GM23338 (cell line): ENCODE results near the gene XRRA1.

Experiments used
- CREB1 ChIP-seq: fragments of 250-450 bp; sonication (Bioruptor Pico); IDR thresholded peaks from 2 replicates; pipeline ENCODE4 v1.5.0; 2020; ENCODE audit warnings: low read depth, mild to moderate bottlenecking, moderate library complexity
- EZH2 ChIP-seq: fragments of 200-600 bp; sonication (generic); IDR thresholded peaks from one replicate; pipeline ENCODE4 v1.8.0; 2017; ENCODE audit warnings: antibody characterized with exemption, mild to moderate bottlenecking, low read depth; ENCODE audit not compliant: unreplicated experiment
- EZH2phosphoT487 ChIP-seq: fragments of 200-600 bp; sonication (generic); IDR thresholded peaks from one replicate; pipeline ENCODE4 v1.8.1; 2018; ENCODE audit warnings: antibody characterized with exemption; ENCODE audit not compliant: unreplicated experiment
- JUNB ChIP-seq: IDR thresholded peaks from one replicate; pipeline ENCODE4 v1.6.1; 2016; ENCODE audit warnings: antibody characterized with exemption; ENCODE audit not compliant: unreplicated experiment
- NANOG ChIP-seq: IDR thresholded peaks from 2 replicates; pipeline ENCODE4 v1.6.1; 2016; ENCODE audit warnings: antibody characterized with exemption, borderline replicate concordance
- POLR2AphosphoS5 ChIP-seq: IDR thresholded peaks from 2 replicates; pipeline ENCODE4 v1.6.1; 2016; ENCODE audit warnings: antibody characterized with exemption, low read depth
- STAT1 ChIP-seq: IDR thresholded peaks from one replicate; pipeline ENCODE4 v1.6.1; 2016; ENCODE audit warnings: antibody characterized with exemption; ENCODE audit not compliant: unreplicated experiment
- ZNF114 ChIP-seq: fragments of 250-450 bp; sonication (Bioruptor Pico); IDR thresholded peaks from 2 replicates; pipeline ENCODE4 v1.5.0; 2020; ENCODE audit warnings: mild to moderate bottlenecking, moderate library complexity
- ZNF331 ChIP-seq: fragments of 250-450 bp; sonication (Bioruptor Pico); IDR thresholded peaks from 2 replicates; pipeline ENCODE4 v1.5.0; 2020; ENCODE audit warnings: low read depth, mild to moderate bottlenecking, moderate library complexity
- TF ChIP-seq, protein P1 (sequence below), 2 experiments: fragments of 200-600 bp in 1 of 2; sonication (generic) in 1 of 2; conservative IDR thresholded peaks; 2 replicates each; pipeline versions ENCODE4 v1.5.1 to v1.6.1; 2016 to 2017; ENCODE audit warnings: antibody characterized with exemption in 2 of 2, low read depth in 2 of 2, mild to moderate bottlenecking in 2 of 2, moderate library complexity in 1 of 2
- TF ChIP-seq, protein P2 (sequence below): IDR thresholded peaks from one replicate; pipeline ENCODE4 v1.6.1; 2018; ENCODE audit warnings: antibody characterized with exemption; ENCODE audit not compliant: unreplicated experiment
- TF ChIP-seq, protein P3 (sequence below): IDR thresholded peaks from 2 replicates; pipeline ENCODE4 v1.6.1; 2016; ENCODE audit warnings: antibody characterized with exemption

DNA sequence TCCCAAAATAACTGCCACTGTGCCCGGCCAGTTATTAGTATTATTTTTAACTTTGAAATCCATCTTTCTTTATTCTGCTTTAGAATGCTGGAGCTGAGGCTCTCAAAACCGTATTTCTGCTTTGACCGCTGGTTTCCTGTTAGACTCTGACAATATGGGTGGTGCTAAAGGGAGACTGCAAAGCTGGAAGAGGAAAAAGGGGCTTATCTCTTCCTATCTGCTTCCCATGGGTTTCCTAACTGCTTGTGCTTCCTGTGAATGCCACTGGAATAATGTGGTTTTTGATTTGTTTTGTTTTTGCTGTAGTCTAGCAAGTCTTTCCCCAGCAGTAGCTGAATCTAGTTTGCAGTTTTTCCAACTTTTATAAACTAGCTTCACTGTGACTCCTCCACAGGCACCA, 43.6 kb downstream of the XRRA1 start:
- TF ChIP-seq, protein P1, sequence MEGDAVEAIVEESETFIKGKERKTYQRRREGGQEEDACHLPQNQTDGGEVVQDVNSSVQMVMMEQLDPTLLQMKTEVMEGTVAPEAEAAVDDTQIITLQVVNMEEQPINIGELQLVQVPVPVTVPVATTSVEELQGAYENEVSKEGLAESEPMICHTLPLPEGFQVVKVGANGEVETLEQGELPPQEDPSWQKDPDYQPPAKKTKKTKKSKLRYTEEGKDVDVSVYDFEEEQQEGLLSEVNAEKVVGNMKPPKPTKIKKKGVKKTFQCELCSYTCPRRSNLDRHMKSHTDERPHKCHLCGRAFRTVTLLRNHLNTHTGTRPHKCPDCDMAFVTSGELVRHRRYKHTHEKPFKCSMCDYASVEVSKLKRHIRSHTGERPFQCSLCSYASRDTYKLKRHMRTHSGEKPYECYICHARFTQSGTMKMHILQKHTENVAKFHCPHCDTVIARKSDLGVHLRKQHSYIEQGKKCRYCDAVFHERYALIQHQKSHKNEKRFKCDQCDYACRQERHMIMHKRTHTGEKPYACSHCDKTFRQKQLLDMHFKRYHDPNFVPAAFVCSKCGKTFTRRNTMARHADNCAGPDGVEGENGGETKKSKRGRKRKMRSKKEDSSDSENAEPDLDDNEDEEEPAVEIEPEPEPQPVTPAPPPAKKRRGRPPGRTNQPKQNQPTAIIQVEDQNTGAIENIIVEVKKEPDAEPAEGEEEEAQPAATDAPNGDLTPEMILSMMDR (conservative IDR thresholded peaks at IDR 0.05; ENCODE audit: low read depth in 2 of 2), result no peak
- TF ChIP-seq EZH2, result no peak
- TF ChIP-seq, protein P2, sequence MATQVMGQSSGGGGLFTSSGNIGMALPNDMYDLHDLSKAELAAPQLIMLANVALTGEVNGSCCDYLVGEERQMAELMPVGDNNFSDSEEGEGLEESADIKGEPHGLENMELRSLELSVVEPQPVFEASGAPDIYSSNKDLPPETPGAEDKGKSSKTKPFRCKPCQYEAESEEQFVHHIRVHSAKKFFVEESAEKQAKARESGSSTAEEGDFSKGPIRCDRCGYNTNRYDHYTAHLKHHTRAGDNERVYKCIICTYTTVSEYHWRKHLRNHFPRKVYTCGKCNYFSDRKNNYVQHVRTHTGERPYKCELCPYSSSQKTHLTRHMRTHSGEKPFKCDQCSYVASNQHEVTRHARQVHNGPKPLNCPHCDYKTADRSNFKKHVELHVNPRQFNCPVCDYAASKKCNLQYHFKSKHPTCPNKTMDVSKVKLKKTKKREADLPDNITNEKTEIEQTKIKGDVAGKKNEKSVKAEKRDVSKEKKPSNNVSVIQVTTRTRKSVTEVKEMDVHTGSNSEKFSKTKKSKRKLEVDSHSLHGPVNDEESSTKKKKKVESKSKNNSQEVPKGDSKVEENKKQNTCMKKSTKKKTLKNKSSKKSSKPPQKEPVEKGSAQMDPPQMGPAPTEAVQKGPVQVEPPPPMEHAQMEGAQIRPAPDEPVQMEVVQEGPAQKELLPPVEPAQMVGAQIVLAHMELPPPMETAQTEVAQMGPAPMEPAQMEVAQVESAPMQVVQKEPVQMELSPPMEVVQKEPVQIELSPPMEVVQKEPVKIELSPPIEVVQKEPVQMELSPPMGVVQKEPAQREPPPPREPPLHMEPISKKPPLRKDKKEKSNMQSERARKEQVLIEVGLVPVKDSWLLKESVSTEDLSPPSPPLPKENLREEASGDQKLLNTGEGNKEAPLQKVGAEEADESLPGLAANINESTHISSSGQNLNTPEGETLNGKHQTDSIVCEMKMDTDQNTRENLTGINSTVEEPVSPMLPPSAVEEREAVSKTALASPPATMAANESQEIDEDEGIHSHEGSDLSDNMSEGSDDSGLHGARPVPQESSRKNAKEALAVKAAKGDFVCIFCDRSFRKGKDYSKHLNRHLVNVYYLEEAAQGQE, result no peak
- TF ChIP-seq CREB1 (CRISPR knock-in tag), result no peak
- no peak for TF ChIP-seq EZH2phosphoT487
- no peak for TF ChIP-seq JUNB
- TF ChIP-seq POLR2AphosphoS5, result no peak
- TF ChIP-seq ZNF331 (CRISPR knock-in tag), result no peak
- no peak for TF ChIP-seq STAT1
- TF ChIP-seq, protein P3, sequence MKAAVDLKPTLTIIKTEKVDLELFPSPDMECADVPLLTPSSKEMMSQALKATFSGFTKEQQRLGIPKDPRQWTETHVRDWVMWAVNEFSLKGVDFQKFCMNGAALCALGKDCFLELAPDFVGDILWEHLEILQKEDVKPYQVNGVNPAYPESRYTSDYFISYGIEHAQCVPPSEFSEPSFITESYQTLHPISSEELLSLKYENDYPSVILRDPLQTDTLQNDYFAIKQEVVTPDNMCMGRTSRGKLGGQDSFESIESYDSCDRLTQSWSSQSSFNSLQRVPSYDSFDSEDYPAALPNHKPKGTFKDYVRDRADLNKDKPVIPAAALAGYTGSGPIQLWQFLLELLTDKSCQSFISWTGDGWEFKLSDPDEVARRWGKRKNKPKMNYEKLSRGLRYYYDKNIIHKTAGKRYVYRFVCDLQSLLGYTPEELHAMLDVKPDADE, result no peak
- TF ChIP-seq ZNF114 (CRISPR knock-in tag), result no peak
- no peak for TF ChIP-seq NANOG
